ENCODE results near the gene TMEM80. TPM values are rescaled to one million over a fixed set of nuclear protein-coding genes. Genes with fewer than 3 reads are reported as not detected.

TMEM80 gene
- total RNA-seq, 2 experiments from 2014 or later = 21.0 to 22.0 TPM

GRCh38 chr11:727859-728748, 32.5 kb downstream of the TMEM80 start:
- H3K4me1 ChIP-seq (ENCODE audit: insufficient read depth, low read length) = peaks cover 36% of the 10 kb centered on the region
- intact Hi-C loops (cut with DNase I, micrococcal nuclease) = loop anchor here (1.0 to 5.0 kb wide), 5 partner anchors 32 to 173 kb away; no protein-coding TSS in a partner anchor
- Mint-ChIP-seq H3K9me3 (no peaks in the 10 kb centered on the region), H3K27ac (no peak overlapping the region), H3K4me1 (ENCODE audit: low read depth) (peaks cover 5% of the 10 kb centered on the region), H3K4me3 (no peak overlapping the region), H3K36me3 (ENCODE audit: low read depth) (no peaks in the 10 kb centered on the region), H3K27me3 (peaks cover 9% of the 10 kb centered on the region)
- no peaks in the 10 kb centered on the region for H3K36me3 ChIP-seq (ENCODE audit: insufficient read depth, low read length)
- ATAC-seq (ENCODE audit: poor library complexity) = peak; percentile 83
- peak; percentile 63 to 90 (median 76) for DNase-seq
- no peak overlapping the region for H3K27ac ChIP-seq (ENCODE audit: low read depth in 1 of 2, low read length in 2 of 2)
- H3K9me3 ChIP-seq (ENCODE audit: control insufficient read depth in 1 of 2, insufficient read depth in 1 of 2, low read length in 2 of 2) = no peaks in the 10 kb centered on the region
- H3K4me3 ChIP-seq (ENCODE audit: low read length) = no peak overlapping the region
- ChIA-PET POLR2A (interaction anchor here (2.4 kb wide), 1 partner anchor 32 kb away, joined by 41 read pairs; the partner anchor contains the start of genes DEAF1 and TMEM80), CTCF (interaction anchor here (1.7 kb wide), 1 partner anchor 171 kb away, joined by 4 read pairs; no protein-coding TSS in a partner anchor)
- H3K27me3 ChIP-seq (ENCODE audit: control insufficient read depth in 1 of 2, insufficient read depth in 2 of 2, low read length in 2 of 2) = no peaks in the 10 kb centered on the region
- TF ChIP-seq CTCF (IDR thresholded peaks at IDR 0.05) = peak; percentile 98

- Mint-ChIP-seq H3K4me3 (no peak overlapping the region), H3K36me3 (ENCODE audit: low read depth) (no peaks in the 10 kb centered on the region), H3K9me3 (no peaks in the 10 kb centered on the region), H3K4me1 (ENCODE audit: low read depth) (no peaks in the 10 kb centered on the region), H3K27ac (no peak overlapping the region), H3K27me3 (no peaks in the 10 kb centered on the region)
- Histone ChIP-seq H3K4me1 (ENCODE audit: insufficient read depth, low read length) (peaks cover 34% of the 10 kb centered on the region), H3K9me3 (ENCODE audit: control insufficient read depth in 1 of 2, insufficient read depth in 1 of 2, low read length in 2 of 2) (no peaks in the 10 kb centered on the region), H3K4me3 (ENCODE audit: low read length) (no peak overlapping the region), H3K27ac (ENCODE audit: low read depth in 1 of 2, low read length in 2 of 2) (no peak overlapping the region), H3K27me3 (ENCODE audit: control insufficient read depth in 1 of 2, insufficient read depth in 2 of 2, low read length in 2 of 2) (no peaks in the 10 kb centered on the region), H3K36me3 (ENCODE audit: insufficient read depth, low read length) (no peaks in the 10 kb centered on the region)
- ATAC-seq (ENCODE audit: poor library complexity) = no peak
- peak in 1 of 14 experiments; percentile 30 for DNase-seq
- intact Hi-C loops (cut with DNase I, micrococcal nuclease) = loop anchor here (1.0 to 5.0 kb wide), 4 partner anchors 36 to 174 kb away; no protein-coding TSS in a partner anchor
- ChIA-PET POLR2A (no interaction called here), CTCF (no interaction called here)
- TF ChIP-seq CTCF (IDR thresholded peaks at IDR 0.05) = no peak
Measured at GRCh38 chr11:728901-729491, 33.4 kb downstream of the TMEM80 start.

GRCh38 chr11:729492-730074, 34.0 kb downstream of the TMEM80 start:
- intact Hi-C loops (cut with DNase I, micrococcal nuclease) = loop anchor here (2.0 to 5.0 kb wide), 2 partner anchors 35 to 37 kb away; no protein-coding TSS in a partner anchor
- Histone ChIP-seq H3K36me3 (ENCODE audit: insufficient read depth, low read length) (no peaks in the 10 kb centered on the region), H3K27ac (ENCODE audit: low read depth in 1 of 2, low read length in 2 of 2) (no peak overlapping the region), H3K4me1 (ENCODE audit: insufficient read depth, low read length) (peaks cover 34% of the 10 kb centered on the region), H3K4me3 (ENCODE audit: low read length) (no peak overlapping the region), H3K9me3 (ENCODE audit: control insufficient read depth in 1 of 2, insufficient read depth in 1 of 2, low read length in 2 of 2) (no peaks in the 10 kb centered on the region), H3K27me3 (ENCODE audit: control insufficient read depth in 1 of 2, insufficient read depth in 2 of 2, low read length in 2 of 2) (no peaks in the 10 kb centered on the region)
- Mint-ChIP-seq H3K27ac (no peak overlapping the region), H3K9me3 (no peaks in the 10 kb centered on the region), H3K27me3 (no peaks in the 10 kb centered on the region), H3K4me1 (ENCODE audit: low read depth) (no peaks in the 10 kb centered on the region), H3K36me3 (ENCODE audit: low read depth) (no peaks in the 10 kb centered on the region), H3K4me3 (no peak overlapping the region)
- DNase-seq (peak in 1 of 14 experiments; percentile 28), ATAC-seq (ENCODE audit: poor library complexity) (no peak)
- CTCF ChIA-PET = no interaction called here
- POLR2A ChIA-PET = no interaction called here
- no peak for TF ChIP-seq CTCF (IDR thresholded peaks at IDR 0.05)
